Naive thymus-derived CD4-positive, alpha-beta T cell (primary cell): ENCODE results near the gene HAPSTR1. TPM values are rescaled to one million over a fixed set of nuclear protein-coding genes. Genes with fewer than 3 reads are reported as not detected.

Experiments used
- ATAC-seq: fragments of 150-1000 bp; cut with Tn5 transposase; 2 replicates; pipeline ENCODE4 v1.10.0; 2021; ENCODE audit warnings: mild to moderate bottlenecking, moderate library complexity
- CTCF ChIA-PET: fragments of 350-600 bp; sonication (Branson Sonifier 250); formaldehyde crosslinking; loops from one replicate; lab custom pipeline; 2021; ENCODE audit warnings: antibody characterized with exemption; lab: Charles Lee
- POLR2A ChIA-PET: fragments of 350-600 bp; sonication (Branson Sonifier 250); formaldehyde crosslinking; loops from one replicate; lab custom pipeline; 2021; ENCODE audit warnings: antibody characterized with exemption, inconsistent platforms; lab: Charles Lee
- DNase-seq, 9 donors: peaks; one replicate each; pipeline versions ENCODE4 v3.0.0 to v3.0.0-alpha.2; 2020 to 2022; ENCODE audit warnings: mixed read lengths in 1 of 9
- H3K27ac ChIP-seq: one replicate; pipeline ENCODE4 v1.7.0; 2013; ENCODE audit warnings: mild to moderate bottlenecking, low read depth, low read length, moderate library complexity
- H3K27me3 ChIP-seq, 2 donors: one replicate each; pipeline ENCODE4 v1.7.0; 2013; ENCODE audit warnings: low read length in 2 of 2, mild to moderate bottlenecking in 2 of 2, moderate library complexity in 2 of 2; ENCODE audit not compliant: control insufficient read depth in 2 of 2, insufficient read depth in 2 of 2
- H3K36me3 ChIP-seq, 3 experiments: 1 replicate in 2 of 3; 2 replicates in 1 of 3; pipeline ENCODE4 v1.7.0; 2013; ENCODE audit warnings: low read length in 3 of 3, mild to moderate bottlenecking in 3 of 3, moderate library complexity in 1 of 3; ENCODE audit not compliant: insufficient read depth in 3 of 3, control insufficient read depth in 2 of 3
- H3K4me1 ChIP-seq, 2 donors: one replicate each; pipeline ENCODE4 v1.7.0; 2013; ENCODE audit warnings: low read length in 2 of 2, mild to moderate bottlenecking in 2 of 2, moderate library complexity in 1 of 2; ENCODE audit not compliant: control insufficient read depth in 2 of 2, insufficient read depth in 2 of 2
- H3K4me3 ChIP-seq: 2 replicates; pipeline ENCODE4 v1.7.0; 2013; ENCODE audit warnings: mild to moderate bottlenecking, low read length
- H3K9me3 ChIP-seq, 3 experiments: 1 replicate in 2 of 3; 2 replicates in 1 of 3; pipeline ENCODE4 v1.7.0; 2013; ENCODE audit warnings: low read length in 3 of 3; ENCODE audit not compliant: control insufficient read depth in 2 of 3
- H3K27ac Mint-ChIP-seq, 9 donors: one replicate each; pipeline ENCODE4 v1.8.0; 2020 to 2022; ENCODE audit warnings: mixed read lengths in 9 of 9, mild to moderate bottlenecking in 8 of 9, moderate library complexity in 5 of 9, inconsistent platforms in 2 of 9
- H3K27me3 Mint-ChIP-seq, 5 donors: one replicate each; pipeline ENCODE4 v1.8.0; 2021 to 2022; ENCODE audit warnings: mixed read lengths in 5 of 5, mild to moderate bottlenecking in 1 of 5
- H3K36me3 Mint-ChIP-seq, 5 donors: one replicate each; pipeline ENCODE4 v1.8.0; 2020 to 2022; ENCODE audit warnings: mixed read lengths in 5 of 5, mild to moderate bottlenecking in 3 of 5, inconsistent platforms in 1 of 5
- H3K4me1 Mint-ChIP-seq, 7 donors: one replicate each; pipeline ENCODE4 v1.8.0; 2020 to 2022; ENCODE audit warnings: mixed read lengths in 7 of 7, mild to moderate bottlenecking in 3 of 7, inconsistent platforms in 1 of 7
- H3K4me3 Mint-ChIP-seq, 10 donors: one replicate each; pipeline ENCODE4 v1.8.0; 2020 to 2022; ENCODE audit warnings: mild to moderate bottlenecking in 10 of 10, mixed read lengths in 10 of 10, moderate library complexity in 6 of 10, inconsistent platforms in 2 of 10
- H3K9me3 Mint-ChIP-seq, 11 donors: one replicate each; pipeline ENCODE4 v1.8.0; 2020 to 2022; ENCODE audit warnings: mixed read lengths in 11 of 11, mild to moderate bottlenecking in 4 of 11, inconsistent platforms in 1 of 11, moderate library complexity in 1 of 11
- intact Hi-C, 2 donors: fragments of 100-400 bp; cut with micrococcal nuclease; formaldehyde crosslinking; loops; one replicate each; pipeline ENCODE4 v1.15.1; 2023
- polyA plus RNA-seq, 2 donors: library from polyadenylated mRNA; unstranded; fragments of 300-500 nt; fragmentation: Illumina TruSeq; gene quantifications; one replicate each; pipeline ENCODE4 v1.2.3, GENCODE V29; 2021
- total RNA-seq, 6 experiments: library from RNA in 5 of 6; stranded (reverse) in 5 of 6; gene quantifications; 1 replicate in 5 of 6; 2 replicates in 1 of 6; pipeline ENCODE4 v1.2.3 and lab custom pipeline; 2021 to 2026

The HAPSTR1 gene
- total and polyA plus RNA-seq, 7 experiments from 2014 or later, result 11.4 to 136 (median 83.6) TPM

- ATAC-seq (no peak), DNase-seq (no peak)
- Histone ChIP-seq H3K9me3 (no peaks in the 10 kb centered on the region), H3K36me3 (peaks cover 8 to 54% (median 39%) of the 10 kb centered on the region in 3 experiments), H3K27ac (no peak overlapping the region), H3K27me3 (no peaks in the 10 kb centered on the region), H3K4me3 (peak overlapping the region; percentile 4), H3K4me1 (peaks cover 75 to 99% of the 10 kb centered on the region in 2 donors)
- Mint-ChIP-seq H3K36me3 (peaks cover 14 to 70% (median 54%) of the 10 kb centered on the region in 5 donors), H3K4me3 (peak overlapping the region; percentile 26 to 77 (median 68)), H3K27me3 (no peaks in the 10 kb centered on the region), H3K27ac (peak overlapping the region in 7 of 9 donors; percentile 46 to 80 (median 70)), H3K9me3 (peaks cover 0 to 1% (median 0%) of the 10 kb centered on the region in 11 donors), H3K4me1 (peaks cover 83 to 100% (median 96%) of the 10 kb centered on the region in 7 donors)
- ChIA-PET CTCF (interaction anchor here (0.6 to 1.5 kb wide), 3 partner anchors 11 to 212 kb away, joined by 3 to 5 read pairs (median 5); partner anchors contain the start of gene HAPSTR1), POLR2A (interaction anchor here (3.9 kb wide), 1 partner anchor 11 kb away, joined by 37 read pairs; the partner anchor contains the start of gene HAPSTR1)
- intact Hi-C loops, result no loop called here
Measured at GRCh38 chr16:9102943-9103342, 11.5 kb downstream of the HAPSTR1 start.

GRCh38 chr16:9103546-9103945, 12.1 kb downstream of the HAPSTR1 start:
- ATAC-seq (no peak), DNase-seq (no peak)
- Histone ChIP-seq H3K9me3 (no peaks in the 10 kb centered on the region), H3K4me3 (peak overlapping the region; percentile 4), H3K36me3 (peaks cover 8 to 58% (median 39%) of the 10 kb centered on the region in 3 experiments), H3K4me1 (peaks cover 75 to 98% of the 10 kb centered on the region in 2 donors), H3K27ac (no peak overlapping the region), H3K27me3 (no peaks in the 10 kb centered on the region)
- Mint-ChIP-seq H3K36me3 (peaks cover 14 to 67% (median 53%) of the 10 kb centered on the region in 5 donors), H3K9me3 (peaks cover 0 to 1% (median 0%) of the 10 kb centered on the region in 11 donors), H3K27ac (peak overlapping the region; percentile 35 to 84 (median 70)), H3K4me3 (peak overlapping the region; percentile 10 to 77 (median 68)), H3K4me1 (peaks cover 77 to 100% (median 95%) of the 10 kb centered on the region in 7 donors), H3K27me3 (no peaks in the 10 kb centered on the region)
- ChIA-PET POLR2A (interaction anchor here (3.9 kb wide), 1 partner anchor 12 kb away, joined by 37 read pairs; the partner anchor contains the start of gene HAPSTR1), CTCF (interaction anchor here (1.5 kb wide), 1 partner anchor 12 kb away, joined by 5 read pairs; the partner anchor contains the start of gene HAPSTR1)
- intact Hi-C loops, result no loop called here

GRCh38 chr16:9105189-9105588, 13.7 kb downstream of the HAPSTR1 start:
- peaks cover 75 to 100% (median 95%) of the 10 kb centered on the region in 7 donors for H3K4me1 Mint-ChIP-seq

GRCh38 chr16:9107025-9107970, 15.9 kb downstream of the HAPSTR1 start:
- DNase-seq, result no peak

More at GRCh38 chr16:9105189-9105588, 13.7 kb downstream of the HAPSTR1 start:
- Mint-ChIP-seq H3K36me3 (peaks cover 14 to 63% (median 54%) of the 10 kb centered on the region in 5 donors), H3K27ac (peak overlapping the region in 7 of 9 donors; percentile 17 to 75 (median 48)), H3K27me3 (no peaks in the 10 kb centered on the region), H3K4me3 (peak overlapping the region in 9 of 10 donors; percentile 9 to 77 (median 66)), H3K9me3 (peaks cover 0 to 1% (median 0%) of the 10 kb centered on the region in 11 donors)
- intact Hi-C loops, result loop anchor here in 1 of 2 donors (2.0 kb wide), 1 partner anchor 14 kb away; the partner anchor contains the start of gene HAPSTR1
- H3K4me1 ChIP-seq, result peaks cover 75 to 98% of the 10 kb centered on the region in 2 donors
- CTCF ChIA-PET, result no interaction called here
- H3K9me3 ChIP-seq, result no peaks in the 10 kb centered on the region
- no peak overlapping the region for H3K27ac ChIP-seq
- DNase-seq (no peak), ATAC-seq (peak; percentile 38)
- H3K36me3 ChIP-seq, result peaks cover 8 to 61% (median 38%) of the 10 kb centered on the region in 3 experiments
- POLR2A ChIA-PET, result no interaction called here
- no peaks in the 10 kb centered on the region for H3K27me3 ChIP-seq
- no peak overlapping the region for H3K4me3 ChIP-seq

GRCh38 chr16:9109255-9109654, 17.8 kb downstream of the HAPSTR1 start:
- peak overlapping the region in 9 of 10 donors; percentile 10 to 75 (median 58) for H3K4me3 Mint-ChIP-seq
- ATAC-seq (no peak), DNase-seq (no peak)
- no peaks in the 10 kb centered on the region for H3K27me3 Mint-ChIP-seq
- no peaks in the 10 kb centered on the region for H3K27me3 ChIP-seq
- peaks cover 71 to 91% of the 10 kb centered on the region in 2 donors for H3K4me1 ChIP-seq
- H3K27ac Mint-ChIP-seq, result peak overlapping the region in 7 of 9 donors; percentile 7 to 82 (median 26)
- POLR2A ChIA-PET, result interaction anchor here (0.6 kb wide), 1 partner anchor 15 kb away, joined by 3 read pairs; no protein-coding TSS in a partner anchor
- H3K4me3 ChIP-seq, result peak overlapping the region; percentile 7
- intact Hi-C loops, result no loop called here
- H3K36me3 ChIP-seq, result peaks cover 0 to 45% (median 16%) of the 10 kb centered on the region in 3 experiments
- peaks cover 7 to 49% (median 42%) of the 10 kb centered on the region in 5 donors for H3K36me3 Mint-ChIP-seq
- H3K9me3 ChIP-seq, result no peaks in the 10 kb centered on the region
- CTCF ChIA-PET, result no interaction called here
- H3K4me1 Mint-ChIP-seq, result peaks cover 71 to 100% (median 96%) of the 10 kb centered on the region in 7 donors
- no peaks in the 10 kb centered on the region for H3K9me3 Mint-ChIP-seq
- H3K27ac ChIP-seq, result peak overlapping the region; percentile 3

More at GRCh38 chr16:9107025-9107970, 15.9 kb downstream of the HAPSTR1 start:
- peaks cover 14 to 51% (median 51%) of the 10 kb centered on the region in 5 donors for H3K36me3 Mint-ChIP-seq
- H3K27ac ChIP-seq, result no peak overlapping the region
- H3K27me3 Mint-ChIP-seq, result no peaks in the 10 kb centered on the region
- ChIA-PET POLR2A (interaction anchor here (1.3 to 1.5 kb wide), 2 partner anchors 14 to 16 kb away, joined by 3 to 4 read pairs; no protein-coding TSS in a partner anchor), CTCF (no interaction called here)
- peaks cover 68 to 100% (median 95%) of the 10 kb centered on the region in 7 donors for H3K4me1 Mint-ChIP-seq
- no peak overlapping the region for H3K4me3 ChIP-seq
- peaks cover 8 to 60% (median 33%) of the 10 kb centered on the region in 3 experiments for H3K36me3 ChIP-seq
- H3K27me3 ChIP-seq, result no peaks in the 10 kb centered on the region
- ATAC-seq, result peak; percentile 26
- peaks cover 70 to 92% of the 10 kb centered on the region in 2 donors for H3K4me1 ChIP-seq
- peak overlapping the region in 6 of 9 donors; percentile 4 to 90 (median 46) for H3K27ac Mint-ChIP-seq
- H3K4me3 Mint-ChIP-seq, result peak overlapping the region; percentile 7 to 74 (median 63)
- intact Hi-C loops, result no loop called here
- H3K9me3 ChIP-seq, result no peaks in the 10 kb centered on the region
- H3K9me3 Mint-ChIP-seq, result peaks cover 0 to 1% (median 0%) of the 10 kb centered on the region in 11 donors
